HuH-7 (cell line): ENCODE results near the gene SDK1.
"Not testable (repeated sequence)": the region's sequence is repeated elsewhere in the genome, so short reads cannot be mapped to it uniquely, and the experiment has no call there.

Experiments used
- DNase-seq: peaks from one replicate; pipeline ENCODE4 v3.0.0; 2011; ENCODE audit warnings: low spot score

Gene SDK1

DNA sequence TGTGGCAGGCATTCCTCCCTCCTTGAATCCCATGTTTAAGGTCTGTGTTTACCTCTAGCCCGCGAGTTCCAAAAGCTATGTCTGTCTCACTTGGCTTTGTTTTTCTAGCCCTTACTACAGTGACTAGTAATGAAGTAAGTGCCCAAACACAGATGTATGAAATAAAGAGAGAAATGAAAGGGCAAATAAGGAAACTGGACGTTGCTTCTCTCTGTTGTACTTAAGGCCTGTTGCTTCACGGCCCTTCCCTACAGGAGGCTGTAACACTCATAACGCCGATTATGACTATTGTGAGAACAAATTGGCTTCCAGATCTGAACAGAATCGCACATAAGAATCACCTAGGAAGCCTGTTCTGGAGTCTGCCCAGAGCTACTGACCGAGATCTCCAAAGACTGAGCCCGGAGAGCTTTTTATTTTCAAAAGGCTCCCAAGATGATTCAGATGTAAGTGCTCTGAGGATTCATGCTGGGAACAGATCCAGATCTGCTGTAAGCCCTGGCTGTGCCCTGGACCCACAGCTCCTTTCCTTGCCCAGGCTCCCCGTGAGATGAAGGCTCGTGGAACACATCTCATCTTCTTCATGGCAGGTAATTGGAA, 432.6 kb downstream of the SDK1 start:
- no peak for DNase-seq

DNA sequence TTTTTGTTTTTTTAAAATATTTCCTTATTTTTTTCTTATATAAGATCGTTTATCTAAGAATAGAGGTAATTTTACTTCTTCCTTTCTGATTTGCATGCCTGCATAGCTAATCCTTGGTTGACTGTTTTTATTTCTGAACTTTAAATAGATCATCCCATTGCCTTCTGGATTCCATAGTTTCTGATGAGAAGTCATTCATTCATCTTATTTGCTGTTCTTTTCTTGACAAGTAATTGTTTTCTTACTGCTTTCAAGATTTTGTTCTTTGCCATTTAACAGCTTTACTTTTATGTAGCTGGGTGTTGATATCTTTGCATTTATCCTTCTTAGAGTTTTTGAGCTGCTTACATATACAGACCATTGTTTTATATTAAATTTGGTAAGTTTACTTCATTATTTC, 437.9 kb downstream of the SDK1 start:
- no peak for DNase-seq

DNA sequence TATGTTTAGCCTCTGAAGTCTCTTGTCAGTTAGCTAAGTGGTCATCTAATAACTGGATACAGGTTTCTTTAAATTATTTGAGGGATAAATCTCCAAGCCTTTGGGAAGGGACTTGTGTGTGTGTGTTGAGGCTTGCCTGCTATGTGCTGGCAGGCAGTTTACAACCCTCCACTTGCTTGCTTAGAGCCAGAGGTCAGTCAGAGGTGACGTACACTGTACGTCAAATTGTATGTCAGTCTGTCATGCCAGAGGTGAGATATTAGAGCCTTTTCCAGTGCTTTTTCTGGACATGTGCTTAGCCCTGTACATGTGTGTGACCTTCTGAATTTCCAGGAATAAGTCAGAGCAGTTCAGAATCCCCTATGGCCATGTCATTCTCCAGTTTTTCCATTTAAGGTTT, 438.9 kb downstream of the SDK1 start:
- DNase-seq: no peak

DNA sequence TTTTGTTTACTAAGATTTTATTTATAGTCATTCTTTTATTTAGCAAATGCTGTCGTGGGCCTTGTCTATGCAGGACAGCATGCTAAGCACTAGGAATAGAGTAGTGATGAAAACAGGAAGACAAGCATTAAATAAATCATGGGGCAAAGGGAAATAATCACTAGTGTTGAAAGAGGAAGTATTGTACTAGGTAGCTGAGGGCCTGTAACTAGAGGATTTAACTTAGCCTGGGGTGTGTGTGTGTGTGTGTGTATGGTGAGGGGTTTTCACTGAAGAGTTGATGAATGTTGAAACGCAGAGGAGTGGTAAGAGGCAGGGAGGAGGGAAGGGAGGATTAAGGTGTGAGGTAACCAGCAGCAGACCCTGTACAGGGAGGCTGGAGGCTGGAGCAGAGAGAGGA, 446.4 kb downstream of the SDK1 start:
- no peak for DNase-seq

DNA sequence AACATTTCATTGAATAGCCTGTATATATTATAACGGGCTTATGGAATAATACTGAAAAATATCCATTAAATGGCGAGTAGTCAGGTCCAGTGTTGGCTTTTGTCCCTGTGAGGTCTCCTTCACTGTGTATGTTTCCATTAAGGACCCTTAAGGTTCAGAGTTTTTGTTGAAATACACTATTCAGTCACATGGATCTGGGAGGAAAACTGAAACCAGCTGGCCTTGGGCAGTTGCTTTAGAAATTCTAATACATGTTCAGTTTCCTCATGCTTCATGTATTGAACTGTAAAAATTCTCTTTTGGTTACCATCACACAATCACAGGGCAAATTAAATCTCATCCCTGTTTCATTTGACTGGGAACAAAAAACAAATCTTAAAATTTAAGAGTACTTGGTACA, 447.3 kb downstream of the SDK1 start:
- DNase-seq: no peak

DNA sequence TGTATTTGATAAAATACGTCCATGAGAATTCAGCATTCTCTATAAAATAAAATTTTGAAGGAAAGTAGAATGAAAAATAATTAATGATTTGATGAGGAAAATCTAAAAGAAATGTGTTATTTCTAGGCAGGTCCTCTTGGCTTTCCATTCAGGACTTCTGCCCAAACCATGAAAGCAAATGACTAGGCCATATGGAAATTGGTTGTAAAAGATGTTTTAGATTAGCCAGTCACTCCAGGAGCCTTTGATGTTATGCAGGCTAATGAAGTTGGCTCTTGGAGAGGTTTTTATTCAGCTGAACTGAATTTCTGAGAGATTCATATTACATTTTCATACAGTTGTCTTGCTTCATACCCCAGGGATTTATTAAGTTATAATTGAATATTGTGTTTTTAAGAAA, 452.8 kb downstream of the SDK1 start:
- DNase-seq: no peak

DNA sequence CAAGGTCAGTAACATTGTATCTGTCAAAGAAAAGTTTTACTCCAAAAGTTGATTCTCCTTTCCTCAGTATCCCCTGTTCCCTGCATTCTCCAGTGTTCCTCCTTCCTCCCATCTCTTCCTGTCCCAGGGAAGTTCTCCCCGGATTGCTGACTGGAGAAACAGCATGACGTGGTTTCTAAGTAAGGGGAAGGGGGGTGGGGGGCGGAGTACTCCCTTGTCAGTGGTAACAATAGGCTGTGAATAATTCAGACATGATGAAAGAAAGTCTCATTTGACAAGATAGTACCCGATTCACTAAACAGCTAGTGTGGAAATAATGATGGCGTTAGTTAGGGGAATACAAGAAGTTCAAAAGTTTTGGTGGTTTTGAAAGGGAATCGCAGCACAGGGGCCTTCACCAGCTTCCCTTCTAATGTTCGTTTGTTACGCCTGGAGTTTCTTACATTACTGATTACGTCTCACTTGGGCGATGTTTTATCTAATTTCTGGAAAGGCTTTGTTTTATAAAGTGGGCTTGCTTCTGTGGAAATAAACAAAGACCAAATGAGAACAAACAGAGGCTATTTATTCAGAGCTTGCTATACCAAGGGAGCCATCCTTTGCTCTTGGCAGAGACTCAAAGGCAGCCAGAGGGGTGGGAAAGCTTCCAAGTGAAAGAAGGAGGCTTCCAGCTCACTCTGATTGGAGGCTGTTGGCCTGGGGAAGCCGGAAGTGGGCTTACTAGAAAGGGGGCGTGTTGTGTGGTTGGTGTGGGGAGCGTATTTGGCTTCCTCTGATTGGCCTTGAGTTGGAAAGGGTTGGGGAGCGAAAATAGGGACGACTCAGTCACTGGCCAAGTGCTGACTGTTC, 453.7 kb downstream of the SDK1 start:
- no peak for DNase-seq

DNA sequence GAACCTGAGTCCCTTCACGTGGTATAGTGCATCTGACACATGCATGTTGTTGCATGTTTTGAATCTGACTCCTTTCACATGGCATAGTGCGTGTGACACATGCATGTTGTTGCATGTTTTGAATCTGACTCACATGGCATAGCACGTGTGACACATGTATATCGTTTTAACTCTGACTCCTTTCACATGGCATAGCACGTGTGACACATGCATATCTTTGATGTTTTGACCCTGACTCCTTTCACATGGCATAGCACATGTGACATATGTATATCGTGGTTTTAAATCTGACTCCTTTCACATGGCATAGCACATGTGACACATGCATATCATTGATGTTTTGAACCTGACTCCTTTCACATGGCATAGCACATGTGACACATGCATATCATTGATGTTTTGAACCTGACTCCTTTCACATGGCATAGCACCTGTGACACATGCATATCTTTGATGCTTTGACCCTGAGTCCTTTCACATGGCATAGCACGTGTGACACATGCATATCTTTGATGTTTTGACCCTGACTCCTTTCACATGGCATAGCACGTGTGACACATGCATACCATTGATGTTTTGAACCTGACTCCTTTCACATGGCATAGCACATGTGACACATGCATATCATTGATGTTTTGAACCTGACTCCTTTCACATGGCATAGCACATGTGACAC, 454.9 kb downstream of the SDK1 start:
- not testable (repeated sequence) for DNase-seq

DNA sequence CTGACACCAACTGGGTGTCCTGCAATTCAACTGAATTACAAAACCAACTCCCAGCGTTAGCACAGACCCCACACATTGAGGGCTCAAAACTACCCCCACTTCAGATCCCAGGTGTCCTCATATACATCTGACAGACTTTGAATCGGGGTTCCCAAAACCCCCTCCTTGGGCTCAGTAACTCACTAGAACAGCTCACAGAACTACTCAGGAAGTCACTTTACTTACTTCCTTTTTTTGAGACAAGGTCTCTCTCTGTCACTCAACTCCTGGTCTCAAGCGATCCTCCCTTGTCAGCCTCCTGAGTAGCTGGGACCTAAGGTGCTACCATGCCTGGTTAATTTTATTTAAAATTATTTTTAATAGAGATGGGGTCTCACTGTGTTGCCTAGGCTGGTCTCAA, 456.0 kb downstream of the SDK1 start:
- no peak for DNase-seq

DNA sequence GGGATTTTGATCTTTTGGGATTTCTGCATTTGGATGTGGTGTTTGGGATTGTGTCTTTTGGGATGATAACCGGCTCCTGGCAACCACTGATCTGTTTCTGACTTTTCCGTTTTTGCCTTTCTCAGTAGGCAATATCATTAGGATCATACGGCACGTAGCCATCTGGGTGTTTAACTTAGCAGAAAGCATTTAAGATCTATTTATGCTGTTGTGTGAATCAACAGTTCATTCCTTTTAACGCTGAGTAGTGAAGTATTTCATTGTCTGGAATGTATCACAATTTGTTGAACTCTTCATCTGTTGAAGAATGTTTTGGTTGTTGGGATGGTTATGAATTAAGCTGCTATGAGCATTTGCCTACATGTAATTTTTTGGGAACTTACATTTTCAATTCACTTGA, 459.6 kb downstream of the SDK1 start:
- no peak for DNase-seq

DNA sequence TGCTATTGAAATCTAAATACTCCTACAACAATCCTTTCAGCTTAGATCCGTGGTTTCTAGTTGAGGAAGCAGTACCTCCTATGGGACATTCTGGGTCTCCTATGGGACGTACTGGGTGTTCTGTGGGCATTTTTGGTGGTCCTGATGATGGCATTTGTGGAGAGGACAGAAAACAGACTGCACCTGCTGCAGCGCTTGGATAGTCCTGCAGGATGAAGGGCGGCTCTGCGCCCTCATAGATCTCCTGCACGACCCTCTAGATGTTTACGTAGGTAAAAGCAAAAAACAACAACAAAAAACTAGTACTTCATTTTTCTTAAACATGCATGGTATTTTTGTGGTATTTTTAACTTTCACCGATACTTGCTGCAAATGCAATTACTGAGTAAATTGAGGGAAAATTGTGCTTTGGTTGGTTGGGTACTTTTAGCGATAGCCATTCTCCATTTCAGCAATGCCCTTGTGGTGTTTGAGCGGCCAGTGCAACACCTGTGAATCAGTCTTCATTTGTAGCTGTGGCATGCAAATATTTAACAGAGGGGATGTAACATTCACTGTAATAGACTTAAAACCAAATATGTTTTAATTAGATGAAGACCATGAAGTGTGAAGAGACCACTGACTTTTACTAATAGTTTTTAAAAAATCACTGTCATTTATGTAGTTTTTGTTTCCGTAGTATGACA, 461.2 kb downstream of the SDK1 start:
- no peak for DNase-seq

DNA sequence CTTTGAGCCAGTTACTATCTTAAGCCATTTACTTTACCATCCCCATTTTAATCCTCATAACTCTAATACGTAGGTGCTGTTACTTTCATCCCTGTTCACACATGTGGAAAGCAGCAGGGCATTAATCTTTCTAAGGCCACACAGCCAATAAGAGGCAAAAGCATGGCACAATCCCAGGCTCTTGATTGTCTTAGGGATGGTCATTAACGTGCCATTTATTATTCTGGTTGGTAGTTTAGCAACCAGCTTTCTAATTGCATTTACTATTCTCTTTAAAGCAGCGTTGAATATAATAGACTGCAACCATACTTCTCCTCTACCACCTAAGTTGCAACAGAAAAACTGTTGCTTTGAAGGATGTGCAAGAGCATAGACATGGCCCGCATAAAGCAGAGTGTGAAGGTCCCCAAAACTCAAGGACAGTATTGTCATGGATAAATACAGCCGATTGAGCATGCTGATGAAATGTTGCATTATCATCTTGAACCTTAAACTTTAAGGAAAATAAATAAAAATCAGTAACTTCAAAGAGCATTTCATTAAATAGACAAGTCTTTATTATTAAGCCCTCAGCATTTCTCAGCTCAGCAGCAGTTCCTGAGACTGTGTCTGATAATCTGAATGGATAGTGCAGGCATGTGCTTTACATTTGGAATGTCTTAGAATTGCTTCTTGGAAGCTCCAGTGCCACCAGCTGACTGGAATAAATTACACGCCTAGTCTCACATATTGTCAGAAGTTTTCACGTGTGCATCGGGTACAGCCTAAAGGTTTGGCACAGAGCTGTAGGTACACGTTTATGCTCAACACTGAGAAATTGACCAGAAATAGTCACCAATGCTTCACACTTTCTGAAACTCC, 467.1 kb downstream of the SDK1 start:
- no peak for DNase-seq

DNA sequence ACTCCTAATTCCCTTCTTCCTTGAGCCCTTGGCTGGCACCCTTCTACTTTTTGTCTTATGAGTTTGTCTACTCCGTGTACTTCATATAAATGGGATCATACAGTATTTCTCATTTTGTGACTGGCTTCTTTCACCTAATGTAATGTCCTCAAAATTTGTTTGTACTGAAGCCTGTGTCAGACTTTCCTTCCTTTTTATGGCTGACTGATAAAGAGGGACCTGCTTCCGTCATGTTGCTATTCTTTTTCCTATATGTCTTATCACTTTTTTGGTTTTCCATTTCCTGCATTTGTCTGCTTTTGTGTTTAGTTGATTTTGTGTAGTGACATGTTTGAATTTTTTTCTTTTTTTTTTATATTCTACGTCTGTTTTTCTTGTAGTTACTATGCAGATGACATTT, 470.9 kb downstream of the SDK1 start:
- DNase-seq: no peak

DNA sequence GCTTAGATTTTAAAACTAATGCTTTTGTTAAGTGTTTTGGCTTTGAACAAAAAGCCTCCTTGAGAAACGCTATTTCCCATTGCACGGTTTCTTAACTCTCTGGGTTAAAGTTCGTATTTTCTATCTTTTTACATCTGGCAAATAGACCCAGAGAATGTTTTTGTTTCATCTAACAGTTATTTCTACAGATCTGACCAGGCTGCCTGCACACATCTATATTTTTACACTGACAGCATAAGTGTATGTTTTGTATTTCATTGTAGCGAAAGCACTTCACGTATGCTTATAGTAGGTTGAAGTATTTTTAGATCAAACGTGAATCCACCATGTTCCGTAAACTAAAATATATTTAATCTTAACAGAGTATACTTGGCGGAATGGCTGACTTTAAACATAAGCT, 477.3 kb downstream of the SDK1 start:
- no peak for DNase-seq

DNA sequence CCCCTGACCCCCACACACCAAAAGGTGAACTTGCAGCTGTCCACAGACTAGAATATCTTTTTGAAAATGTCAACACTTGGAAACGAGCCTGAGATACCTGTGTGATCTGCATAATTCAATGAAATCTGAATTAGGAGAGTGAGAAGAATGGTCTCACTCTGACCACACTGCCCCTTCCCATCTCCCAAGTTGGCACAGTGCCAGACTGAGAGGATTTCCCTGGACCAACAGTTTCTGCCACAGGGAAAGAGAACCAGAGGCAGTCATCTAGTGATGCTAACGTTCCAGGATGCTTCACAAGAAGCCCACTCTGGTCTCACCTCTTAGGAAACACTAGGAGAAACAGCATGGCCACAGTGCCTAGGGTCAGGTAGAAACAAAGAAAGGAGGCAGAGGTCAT, 479.0 kb downstream of the SDK1 start:
- DNase-seq: no peak

DNA sequence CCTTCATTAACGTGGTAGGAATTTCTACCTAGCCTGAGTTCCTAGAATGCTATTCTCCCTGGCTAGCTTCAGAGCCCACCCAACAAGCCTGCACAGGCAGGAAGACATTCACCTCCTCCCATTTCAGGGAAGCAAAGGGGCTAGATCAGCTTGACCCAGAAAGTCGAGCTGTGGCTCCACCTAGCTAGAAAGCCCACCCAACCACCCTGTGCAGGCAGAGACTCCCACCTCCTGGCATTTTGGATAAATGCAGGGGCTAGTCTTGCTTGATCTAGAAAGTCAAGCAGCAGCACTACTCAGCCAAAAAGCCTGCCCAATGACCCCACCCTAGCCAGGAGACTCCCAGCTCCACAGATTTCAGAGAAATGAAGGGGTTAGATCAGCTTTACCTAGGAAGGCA, 479.5 kb downstream of the SDK1 start:
- DNase-seq: no peak

DNA sequence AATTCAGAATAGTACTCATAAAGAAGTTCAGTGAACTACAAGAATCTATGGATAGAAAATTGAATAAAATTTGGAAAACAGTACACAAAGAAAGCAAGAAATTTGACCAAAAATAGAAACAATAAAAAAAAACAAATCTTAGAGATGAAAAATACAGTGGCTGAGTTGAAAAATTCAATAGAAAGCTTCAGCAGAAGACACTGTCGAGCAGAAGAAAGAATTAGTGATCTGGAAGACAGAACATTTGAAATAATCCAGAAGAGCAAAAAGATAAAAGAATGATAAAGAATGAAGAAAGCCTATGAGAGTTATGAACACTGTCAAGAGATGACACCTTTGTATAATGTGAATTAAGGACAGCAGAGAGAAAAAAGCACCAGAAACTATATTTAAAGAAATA, 480.6 kb downstream of the SDK1 start:
- DNase-seq: no peak

DNA sequence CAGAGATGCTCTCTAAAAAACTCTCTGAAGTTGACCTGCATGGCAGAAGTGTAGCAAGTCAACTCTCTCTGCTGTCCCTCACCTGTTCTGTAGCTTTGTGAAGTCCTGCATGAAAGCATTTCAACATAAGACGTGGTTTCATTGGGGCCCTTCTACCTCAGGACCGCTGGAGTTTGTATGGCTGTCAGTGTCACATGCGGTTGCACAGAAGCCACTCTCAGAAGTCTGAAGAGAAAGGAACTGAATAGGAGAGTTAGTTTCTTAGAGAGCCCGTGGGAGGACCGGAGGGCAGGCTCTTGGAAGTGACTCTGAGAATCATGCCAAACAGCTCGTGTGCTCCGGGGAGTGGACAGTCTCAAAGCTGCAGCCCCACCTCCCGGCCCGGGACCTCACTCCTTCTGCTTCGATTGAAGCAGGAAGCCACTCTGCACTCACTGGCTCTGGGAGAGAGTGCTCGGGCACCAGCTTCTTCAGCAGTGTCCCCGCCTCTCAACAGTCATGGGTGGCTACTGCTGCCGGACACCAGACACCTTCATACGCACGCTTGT, 486.7 kb downstream of the SDK1 start:
- DNase-seq: no peak

DNA sequence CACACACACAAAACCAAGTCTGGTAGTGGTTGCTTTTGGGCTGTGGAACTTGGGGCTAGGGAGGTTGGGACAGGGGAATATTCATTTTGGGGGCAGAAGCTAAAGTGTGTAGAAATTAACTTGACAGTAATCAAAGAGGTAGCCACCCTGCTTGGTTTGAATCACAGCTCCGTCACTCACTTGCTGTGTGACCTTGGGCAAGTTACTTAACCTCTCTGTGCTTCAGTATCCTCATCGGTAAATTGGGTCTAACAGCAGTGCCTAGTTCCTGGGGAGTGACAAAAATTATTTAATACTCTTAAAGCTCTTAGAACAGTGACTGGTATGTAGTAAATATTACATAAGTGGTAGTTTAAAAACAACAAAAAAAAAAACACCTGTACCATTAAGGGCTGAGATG, 489.8 kb downstream of the SDK1 start:
- no peak for DNase-seq

DNA sequence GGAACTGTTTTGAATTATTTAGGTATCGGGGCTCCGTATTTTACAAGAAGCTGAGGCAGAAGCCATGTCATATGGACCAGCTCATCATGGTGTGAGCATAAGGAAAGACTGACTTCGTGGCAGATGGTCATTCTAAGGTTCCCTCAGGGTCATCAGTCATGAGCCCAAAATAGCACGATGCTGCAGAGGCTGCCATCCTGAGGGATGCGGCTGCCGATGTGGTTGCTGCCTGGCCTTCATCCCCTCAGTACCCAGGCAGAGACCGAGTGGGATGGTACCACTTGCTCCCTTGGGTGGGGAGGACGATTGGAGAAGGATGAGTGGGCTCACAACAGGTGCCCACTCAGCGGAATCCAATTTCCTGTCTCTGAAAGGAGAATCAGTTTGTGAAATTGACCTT, 490.3 kb downstream of the SDK1 start:
- no peak for DNase-seq

DNA sequence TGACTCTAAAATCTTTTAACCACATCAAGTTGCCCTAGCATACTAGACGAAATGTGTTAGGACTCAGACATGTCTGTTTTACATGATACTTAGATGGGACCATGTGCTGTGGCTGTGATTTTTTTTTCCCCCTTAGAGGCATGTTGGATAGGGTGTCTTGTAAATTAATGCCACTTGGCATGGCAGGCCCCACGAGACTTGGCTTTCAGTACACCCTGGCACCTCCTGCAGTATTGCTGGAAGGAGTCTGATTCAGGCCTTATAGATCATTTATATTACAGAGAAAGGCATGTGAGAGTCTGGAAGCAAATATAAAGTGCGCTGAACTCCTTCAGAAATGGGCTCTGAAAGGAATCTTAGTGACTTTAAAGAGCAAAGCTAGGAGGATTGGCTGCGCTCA, 494.1 kb downstream of the SDK1 start:
- DNase-seq: no peak

DNA sequence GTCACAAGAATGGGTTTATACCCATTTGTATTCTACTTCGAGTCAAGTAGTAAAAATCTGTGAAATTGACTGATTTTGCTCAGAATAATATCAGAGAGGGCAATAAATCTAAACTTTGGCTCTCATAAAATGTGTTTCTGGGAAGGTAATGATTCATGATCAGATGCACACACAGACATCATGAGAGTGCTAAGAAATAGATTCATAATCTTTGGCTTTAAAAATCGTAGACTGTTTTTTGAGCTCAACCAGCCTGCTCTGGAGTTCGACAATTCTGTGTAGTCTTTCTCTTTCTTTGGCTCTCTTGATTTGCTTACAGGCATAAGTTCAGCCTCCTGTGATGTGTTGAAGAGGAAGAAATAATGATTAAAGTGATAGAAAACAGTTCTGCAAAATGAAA, 494.7 kb downstream of the SDK1 start:
- DNase-seq: no peak
